GM23338 (cell line): Measurements from ENCODE around the gene ATG7.

Experiments
- EZH2 ChIP-seq: fragments of 200-600 bp; sonication (generic); IDR thresholded peaks from one replicate; pipeline ENCODE4 v1.8.0; 2017; ENCODE audit warnings: antibody characterized with exemption, mild to moderate bottlenecking, low read depth; ENCODE audit not compliant: unreplicated experiment
- EZH2phosphoT487 ChIP-seq: fragments of 200-600 bp; sonication (generic); IDR thresholded peaks from one replicate; pipeline ENCODE4 v1.8.1; 2018; ENCODE audit warnings: antibody characterized with exemption; ENCODE audit not compliant: unreplicated experiment
- REST ChIP-seq: IDR thresholded peaks from one replicate; pipeline ENCODE4 v1.6.1; 2018; ENCODE audit warnings: antibody characterized with exemption; ENCODE audit not compliant: unreplicated experiment
- ZNF462 ChIP-seq: fragments of 250-450 bp; sonication (Bioruptor Pico); IDR thresholded peaks from 2 replicates; pipeline ENCODE4 v1.5.0; 2020; ENCODE audit warnings: mild to moderate bottlenecking, moderate library complexity
- TF ChIP-seq, protein P1 (sequence below), 2 experiments: fragments of 200-600 bp in 1 of 2; sonication (generic) in 1 of 2; conservative IDR thresholded peaks; 2 replicates each; pipeline versions ENCODE4 v1.5.1 to v1.6.1; 2016 to 2017; ENCODE audit warnings: antibody characterized with exemption in 2 of 2, low read depth in 2 of 2, mild to moderate bottlenecking in 2 of 2, moderate library complexity in 1 of 2

DNA sequence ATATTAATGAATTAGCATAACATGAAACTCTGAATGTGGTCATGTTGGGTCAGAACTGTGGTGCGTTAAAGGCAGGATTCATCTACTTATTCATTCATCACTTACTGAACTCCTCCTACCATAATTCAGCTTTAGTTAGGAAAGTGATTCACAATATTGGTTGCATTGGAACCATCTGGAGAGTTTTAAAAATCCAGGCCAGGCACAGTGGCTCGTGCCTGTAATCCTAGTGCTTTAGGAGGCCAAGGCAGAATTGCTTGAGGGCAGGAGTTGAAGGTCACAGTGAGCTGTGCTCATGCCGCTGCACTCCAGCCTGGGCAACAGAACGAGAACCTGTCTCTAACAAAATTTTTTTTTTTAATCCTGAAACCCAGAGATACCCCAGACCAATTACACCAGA, 44.2 kb upstream of the ATG7 start:
- TF ChIP-seq, protein P1, sequence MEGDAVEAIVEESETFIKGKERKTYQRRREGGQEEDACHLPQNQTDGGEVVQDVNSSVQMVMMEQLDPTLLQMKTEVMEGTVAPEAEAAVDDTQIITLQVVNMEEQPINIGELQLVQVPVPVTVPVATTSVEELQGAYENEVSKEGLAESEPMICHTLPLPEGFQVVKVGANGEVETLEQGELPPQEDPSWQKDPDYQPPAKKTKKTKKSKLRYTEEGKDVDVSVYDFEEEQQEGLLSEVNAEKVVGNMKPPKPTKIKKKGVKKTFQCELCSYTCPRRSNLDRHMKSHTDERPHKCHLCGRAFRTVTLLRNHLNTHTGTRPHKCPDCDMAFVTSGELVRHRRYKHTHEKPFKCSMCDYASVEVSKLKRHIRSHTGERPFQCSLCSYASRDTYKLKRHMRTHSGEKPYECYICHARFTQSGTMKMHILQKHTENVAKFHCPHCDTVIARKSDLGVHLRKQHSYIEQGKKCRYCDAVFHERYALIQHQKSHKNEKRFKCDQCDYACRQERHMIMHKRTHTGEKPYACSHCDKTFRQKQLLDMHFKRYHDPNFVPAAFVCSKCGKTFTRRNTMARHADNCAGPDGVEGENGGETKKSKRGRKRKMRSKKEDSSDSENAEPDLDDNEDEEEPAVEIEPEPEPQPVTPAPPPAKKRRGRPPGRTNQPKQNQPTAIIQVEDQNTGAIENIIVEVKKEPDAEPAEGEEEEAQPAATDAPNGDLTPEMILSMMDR (conservative IDR thresholded peaks at IDR 0.05; ENCODE audit: low read depth in 2 of 2) = no peak
- no peak for TF ChIP-seq REST
- TF ChIP-seq EZH2 = no peak
- no peak for TF ChIP-seq EZH2phosphoT487
- no peak for TF ChIP-seq ZNF462 (CRISPR knock-in tag)
